GM18858 (cell line): ENCODE results near the gene MRPL20.
"Not testable (repeated sequence)": the region's sequence is repeated elsewhere in the genome, so short reads cannot be mapped to it uniquely, and the experiment has no call there.

Source experiments
- ATAC-seq: cut with Tn5 transposase; IDR thresholded peaks from one replicate; pipeline ENCODE4 v1.9.1; 2021; ENCODE audit not compliant: unreplicated experiment

MRPL20 gene

DNA sequence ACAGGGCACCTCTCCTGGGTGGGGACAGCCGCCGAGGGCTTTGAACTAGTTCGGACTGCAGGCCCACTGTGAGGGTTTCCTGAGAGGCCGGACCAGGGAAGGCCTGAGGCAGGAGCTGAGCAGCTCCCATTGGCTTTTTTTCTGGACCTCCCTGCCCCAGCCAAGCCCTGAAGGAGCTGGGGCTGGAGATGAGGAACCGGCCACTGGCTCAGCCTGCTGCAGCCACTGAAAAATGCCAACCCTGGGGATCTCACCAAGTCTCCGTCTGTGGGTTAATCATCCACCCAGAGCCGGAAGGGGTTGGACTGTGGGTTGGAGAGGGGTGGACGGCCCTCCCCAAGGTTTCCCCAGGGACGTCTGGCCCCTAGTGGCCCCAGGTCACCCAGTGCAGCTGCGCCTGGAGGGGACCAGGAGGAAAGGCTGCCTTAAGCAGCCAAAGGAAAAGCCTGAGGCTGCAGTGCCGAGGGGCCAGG lies 30.8 kb upstream of the MRPL20 start:
- no peak for ATAC-seq

DNA sequence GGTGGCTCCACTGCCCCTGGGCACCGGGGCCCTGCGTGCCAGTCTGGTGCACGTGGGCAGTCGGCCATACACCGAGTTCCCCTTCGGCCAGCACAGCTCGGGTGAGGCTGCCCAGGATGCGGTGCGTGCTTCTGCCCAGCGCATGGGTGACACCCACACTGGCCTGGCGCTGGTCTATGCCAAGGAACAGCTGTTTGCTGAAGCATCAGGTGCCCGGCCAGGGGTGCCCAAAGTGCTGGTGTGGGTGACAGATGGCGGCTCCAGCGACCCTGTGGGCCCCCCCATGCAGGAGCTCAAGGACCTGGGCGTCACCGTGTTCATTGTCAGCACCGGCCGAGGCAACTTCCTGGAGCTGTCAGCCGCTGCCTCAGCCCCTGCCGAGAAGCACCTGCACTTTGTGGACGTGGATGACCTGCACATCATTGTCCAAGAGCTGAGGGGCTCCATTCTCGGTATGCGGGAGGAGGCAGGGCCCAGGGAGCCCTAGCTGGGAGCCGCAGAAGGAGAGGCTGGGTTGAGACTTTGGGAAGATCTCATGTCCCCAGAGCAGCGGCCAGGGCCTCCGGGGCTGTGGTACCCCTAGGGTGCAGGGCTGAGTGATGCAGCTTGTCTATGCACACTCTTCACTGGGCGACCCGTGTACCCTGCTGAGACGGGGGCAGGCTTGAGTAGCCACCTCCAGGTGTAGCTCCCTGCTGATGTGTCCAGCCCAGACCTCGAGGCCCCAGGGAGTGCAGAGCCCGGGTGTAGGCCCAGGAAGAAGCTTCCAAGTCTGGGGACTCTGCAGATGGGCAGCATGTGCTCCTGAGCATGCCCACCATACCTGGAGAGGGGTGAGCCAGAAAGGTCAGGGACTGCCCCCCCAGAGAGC lies 30.2 kb upstream of the MRPL20 start:
- no peak for ATAC-seq

DNA sequence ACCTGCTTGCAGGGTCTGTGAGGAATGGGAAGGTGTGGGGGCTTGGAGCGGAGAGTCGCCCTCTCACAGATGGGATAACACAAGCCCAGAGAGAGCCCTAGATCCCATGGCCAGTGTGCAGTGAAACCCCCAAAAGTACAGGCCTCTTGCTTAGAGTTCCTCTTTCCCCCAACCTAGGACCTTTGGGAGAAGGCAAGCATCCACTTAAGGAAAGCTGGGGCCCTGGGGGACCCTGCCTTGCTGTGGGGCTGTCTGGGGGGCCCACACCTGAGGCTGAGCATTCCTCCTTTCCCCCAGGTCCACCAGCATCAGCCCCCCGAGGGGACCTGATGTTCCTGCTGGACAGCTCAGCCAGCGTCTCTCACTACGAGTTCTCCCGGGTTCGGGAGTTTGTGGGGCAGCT lies 29.5 kb upstream of the MRPL20 start:
- ATAC-seq, result no peak

DNA sequence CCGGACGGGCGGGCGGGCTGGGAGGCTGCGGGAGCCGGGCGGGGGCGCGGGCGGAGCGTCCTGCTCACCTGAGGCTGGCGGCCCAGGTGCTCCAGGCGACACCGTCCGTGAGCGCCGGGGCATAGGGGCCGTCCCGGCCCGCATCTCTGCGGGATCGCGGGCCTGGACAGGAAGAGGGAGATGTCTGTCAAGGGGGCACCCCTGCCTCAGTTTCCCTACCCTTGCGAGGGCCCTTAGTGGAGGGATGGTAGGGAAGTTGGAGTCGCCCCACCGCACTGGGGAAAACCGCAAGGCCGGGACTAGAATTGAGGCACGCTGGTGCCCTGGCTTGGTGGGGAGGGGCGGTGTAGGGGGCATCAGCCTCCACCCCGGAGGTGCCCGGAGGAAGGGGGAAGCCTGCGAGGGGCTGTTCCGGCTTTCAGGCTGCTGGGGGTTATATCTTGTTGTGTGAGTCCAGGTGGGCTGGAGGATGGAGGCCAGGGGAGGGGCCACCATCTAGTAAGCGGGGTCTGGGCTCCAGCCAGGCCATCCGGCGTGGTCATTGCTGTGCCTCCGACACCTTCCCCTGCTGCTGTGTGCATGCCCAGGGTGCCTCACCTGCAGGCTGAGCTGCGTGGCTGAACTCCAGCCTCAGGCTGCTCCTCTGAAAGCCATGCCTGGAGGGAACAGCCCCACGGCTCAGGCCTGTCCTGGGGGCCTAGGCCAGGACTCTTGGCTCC lies 29.0 kb upstream of the MRPL20 start:
- no peak for ATAC-seq

DNA sequence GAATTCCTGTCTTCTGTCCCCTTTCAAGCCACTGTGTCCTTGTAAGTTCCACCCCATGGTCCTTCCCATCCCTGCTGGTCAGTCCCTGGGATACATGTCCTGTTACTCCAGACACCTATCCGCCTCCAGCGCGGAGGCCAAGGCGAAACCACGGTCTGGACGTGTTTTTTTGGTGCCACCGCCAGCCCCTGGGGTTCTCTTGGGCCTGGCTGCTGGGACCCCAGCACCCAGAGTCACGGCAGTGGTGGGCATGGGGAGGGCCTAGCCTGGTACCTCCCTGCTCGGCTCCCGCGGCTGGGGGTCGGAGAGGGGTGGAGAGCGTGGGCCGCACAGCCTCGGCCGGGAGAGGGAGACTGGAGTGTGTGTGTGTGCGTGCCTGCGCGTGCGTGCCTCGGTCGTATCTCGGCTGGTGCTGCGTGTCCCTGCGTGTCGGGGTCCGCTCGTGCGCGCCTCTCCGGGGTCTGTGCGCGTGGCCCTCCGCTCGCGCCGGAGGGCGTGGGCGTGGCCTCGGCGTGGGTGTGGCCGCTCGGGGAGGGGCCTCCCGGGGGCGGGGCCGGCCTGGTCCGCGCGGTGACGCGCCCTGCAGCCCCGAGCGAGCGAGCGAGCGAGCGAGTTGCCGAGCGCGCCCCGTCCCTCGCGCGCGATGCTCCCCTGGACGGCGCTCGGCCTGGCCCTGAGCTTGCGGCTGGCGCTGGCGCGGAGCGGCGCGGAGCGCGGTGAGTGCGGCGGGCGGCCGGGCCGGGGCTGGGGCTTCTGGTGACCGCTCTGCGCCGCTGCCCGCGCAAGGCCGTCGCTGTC lies 28.2 kb upstream of the MRPL20 start, which contains the start of gene VWA1:
TSS of gene VWA1 (plus strand) at position 585 of the 798 bp plus-strand sequence. CDS start at position 644, 59 bp downstream.
- no peak for ATAC-seq

DNA sequence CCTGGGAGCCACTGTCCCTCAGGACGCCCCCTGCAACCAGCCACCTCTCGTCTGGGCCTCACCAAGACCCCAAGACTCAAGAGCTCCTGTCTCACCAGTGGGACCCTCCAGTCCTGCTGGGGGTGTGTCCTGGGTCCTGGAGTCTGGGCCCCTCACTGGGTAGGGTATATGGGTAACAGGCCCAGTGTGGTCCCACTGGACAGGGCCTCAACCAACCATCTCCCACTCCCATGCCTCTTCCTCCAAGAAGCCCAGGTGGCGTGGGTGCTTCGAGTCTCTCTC lies 27.7 kb upstream of the MRPL20 start:
- ATAC-seq, result no peak

DNA sequence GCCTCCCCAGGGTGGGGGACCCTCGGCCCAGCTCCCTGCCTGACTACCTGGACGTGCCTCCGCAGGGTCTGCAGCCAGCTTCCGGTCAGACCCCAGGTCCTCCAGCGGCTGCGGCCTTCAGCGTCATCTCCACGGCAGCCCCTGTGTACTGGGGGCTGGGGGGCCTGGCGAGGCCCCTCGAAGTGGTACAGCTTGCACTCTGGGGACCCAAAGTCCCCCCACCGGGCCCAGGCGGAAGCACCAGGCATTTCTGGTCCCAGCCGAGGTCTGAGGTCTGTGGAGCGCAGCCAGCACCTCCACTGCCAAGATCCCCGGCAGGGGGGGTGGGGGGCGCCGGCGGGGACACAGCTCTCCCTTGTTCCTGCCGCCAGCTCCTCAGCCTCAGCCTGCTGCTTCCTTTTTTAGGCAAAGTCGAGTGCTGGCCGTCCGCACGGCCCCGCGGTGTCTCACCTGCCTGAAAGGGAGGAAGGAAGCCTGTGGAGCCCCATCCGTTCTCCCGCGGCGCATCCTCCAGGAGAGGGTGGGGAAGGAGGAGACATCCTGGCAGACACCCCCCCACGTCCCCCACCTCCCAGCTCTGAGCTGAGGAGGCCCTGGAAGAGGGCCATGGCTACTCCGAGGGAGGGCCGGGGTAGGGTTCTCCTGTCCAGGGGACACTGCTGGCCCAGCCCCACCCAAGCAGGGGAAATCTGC lies 27.2 kb upstream of the MRPL20 start:
- no peak for ATAC-seq

DNA sequence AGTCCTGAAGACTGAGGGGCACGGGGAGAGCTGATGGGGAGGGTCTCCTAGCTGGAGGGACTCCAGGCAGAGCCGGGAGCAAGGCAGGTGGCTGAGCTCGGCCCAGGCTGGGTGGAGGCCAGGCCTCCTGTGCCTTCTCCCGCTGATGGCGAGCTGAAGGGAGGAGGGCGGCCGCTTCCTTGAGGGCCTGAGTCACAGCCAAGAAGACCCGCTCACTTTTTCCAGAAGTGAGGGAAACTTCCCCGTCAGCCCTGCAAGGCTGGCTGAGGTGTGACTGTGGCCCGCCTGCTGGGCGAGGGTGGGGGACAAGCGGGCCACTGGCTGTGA lies 26.7 kb upstream of the MRPL20 start:
- no peak for ATAC-seq

DNA sequence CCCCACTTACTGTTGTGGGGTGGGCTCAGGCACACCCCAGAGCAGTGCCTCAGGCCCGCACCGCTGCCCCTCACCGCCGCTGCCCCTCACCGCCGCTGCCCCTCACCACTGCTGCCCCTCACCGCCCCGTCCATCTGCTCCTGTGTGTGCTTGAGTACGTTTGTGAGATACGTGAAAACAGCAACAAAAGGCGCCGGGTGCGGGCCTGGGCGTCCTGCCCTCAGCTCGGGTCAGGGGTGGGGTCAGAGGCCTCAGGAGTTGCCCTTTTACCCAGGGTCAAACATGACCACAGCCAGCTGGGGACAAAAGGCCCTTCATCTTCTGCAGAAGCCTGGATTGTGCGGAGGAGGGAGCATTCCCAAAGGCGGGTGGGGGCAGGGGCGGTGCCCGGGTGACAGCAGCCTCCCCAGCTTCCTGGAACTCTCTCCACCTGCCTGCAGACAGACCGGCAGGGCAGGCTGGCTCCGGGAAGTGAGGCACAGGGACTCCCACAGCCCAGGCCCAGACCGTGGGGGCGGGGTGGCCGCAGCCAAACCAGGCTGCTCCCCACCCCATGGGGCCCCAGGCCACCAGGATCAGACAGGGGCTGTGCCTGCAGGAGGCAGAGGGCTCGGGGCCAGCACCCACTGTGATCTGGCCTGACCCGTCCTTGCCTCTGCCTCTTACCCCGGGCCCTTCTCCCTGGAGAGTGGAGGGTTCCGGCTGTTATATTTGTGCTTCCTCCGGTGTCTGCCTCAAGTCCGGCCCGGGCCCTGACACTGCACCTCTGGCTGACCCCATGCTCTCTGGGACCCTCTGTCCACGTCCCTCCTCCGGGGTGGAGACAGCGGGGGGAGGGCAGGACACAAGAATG lies 26.1 kb upstream of the MRPL20 start:
- ATAC-seq, result no peak

DNA sequence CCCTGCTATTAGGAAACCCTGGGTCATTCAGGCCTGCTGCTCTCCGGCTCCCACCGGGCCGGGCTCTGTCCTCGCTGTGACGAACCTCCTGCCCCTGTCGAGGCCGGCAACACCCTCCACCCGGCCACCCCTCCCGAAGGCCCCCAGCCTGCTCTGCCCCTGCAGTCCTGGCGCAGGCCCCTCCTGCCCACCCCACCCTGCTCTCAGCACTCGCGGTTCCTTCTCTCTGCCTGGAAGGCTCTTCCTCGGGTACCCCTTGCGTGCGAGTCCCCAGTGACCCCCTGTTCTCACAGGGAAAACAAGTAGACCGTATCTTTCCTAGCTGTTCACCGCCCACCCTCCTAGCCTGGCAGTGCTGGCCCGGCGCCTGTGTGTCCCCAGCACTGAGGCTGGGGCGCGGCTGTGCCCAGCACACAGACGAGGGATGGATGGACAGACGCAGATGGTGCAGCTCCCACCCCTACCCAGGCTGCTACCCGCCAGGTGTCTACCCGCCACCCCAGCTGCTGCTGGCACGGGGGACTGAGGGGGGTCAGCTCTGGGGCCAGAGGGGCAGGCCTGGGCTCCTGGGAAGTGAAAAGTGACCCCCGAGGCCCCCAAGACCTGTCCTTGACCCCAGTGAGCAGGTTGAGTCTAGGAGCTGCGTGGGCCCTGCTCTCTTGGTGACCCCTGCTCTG lies 25.3 kb upstream of the MRPL20 start:
- no peak for ATAC-seq

DNA sequence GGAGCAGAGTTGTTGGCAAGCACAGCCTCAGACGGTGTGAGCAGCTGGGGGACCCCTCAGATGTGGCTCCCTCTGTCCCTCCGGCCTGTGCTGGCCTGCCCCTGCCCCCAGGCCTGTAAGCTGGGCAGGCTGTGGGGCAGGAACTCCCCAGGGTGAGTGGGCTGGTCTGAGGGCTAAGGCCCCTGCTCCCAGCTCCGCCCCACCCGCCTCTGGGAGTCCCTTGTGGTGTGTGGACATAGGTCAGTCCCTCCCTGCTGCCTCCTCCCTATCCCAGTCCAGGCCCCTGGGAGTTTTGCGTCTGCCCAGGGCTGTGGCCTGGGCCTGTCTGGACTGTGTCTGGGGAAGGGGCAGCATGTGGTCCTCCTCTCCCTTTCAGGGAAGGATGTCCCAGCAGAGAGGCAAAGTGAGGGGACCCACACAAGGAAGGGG lies 24.8 kb upstream of the MRPL20 start:
- no peak for ATAC-seq

DNA sequence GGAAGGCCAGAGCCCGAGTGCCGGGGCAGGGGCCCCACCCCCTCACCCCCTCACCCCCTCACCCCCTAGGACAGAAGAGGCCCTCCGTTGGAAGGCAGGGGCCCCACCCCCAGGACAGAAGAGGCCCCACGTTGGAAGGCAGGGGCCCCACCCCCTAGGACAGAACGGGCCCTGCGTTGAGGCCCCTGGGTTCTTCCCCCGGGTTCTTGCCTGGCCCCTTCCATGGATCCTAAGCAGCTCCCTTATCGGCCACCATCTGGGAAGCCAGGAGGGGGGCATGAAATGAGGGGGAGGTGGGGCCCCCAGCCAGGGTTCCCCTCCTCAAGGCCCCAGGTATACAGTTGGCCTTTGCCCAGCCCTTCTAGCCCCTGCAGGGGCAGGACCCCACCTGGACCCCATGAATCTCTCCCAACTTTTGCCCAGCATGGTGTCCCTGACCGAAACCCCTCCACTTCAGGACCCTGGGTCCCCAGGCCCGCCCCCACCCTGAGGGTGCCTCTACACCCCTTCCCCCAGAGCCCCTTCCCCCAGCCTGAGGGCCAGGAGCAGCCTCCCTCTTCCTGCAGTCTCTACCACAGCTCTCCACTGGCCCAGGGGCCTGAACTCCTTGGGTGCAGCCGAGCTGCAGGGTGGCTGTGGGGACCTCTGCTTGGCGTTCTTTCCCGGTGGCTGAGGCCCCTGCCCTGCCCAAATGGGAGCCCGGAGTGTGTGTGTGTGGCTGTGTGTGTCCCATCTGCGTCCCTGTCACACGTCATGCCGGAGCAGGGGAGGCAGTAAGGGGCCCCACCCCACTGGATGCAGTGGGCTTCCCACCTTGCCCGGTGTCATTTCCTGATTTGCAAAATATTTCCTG lies 24.1 kb upstream of the MRPL20 start:
- ATAC-seq, result no peak

DNA sequence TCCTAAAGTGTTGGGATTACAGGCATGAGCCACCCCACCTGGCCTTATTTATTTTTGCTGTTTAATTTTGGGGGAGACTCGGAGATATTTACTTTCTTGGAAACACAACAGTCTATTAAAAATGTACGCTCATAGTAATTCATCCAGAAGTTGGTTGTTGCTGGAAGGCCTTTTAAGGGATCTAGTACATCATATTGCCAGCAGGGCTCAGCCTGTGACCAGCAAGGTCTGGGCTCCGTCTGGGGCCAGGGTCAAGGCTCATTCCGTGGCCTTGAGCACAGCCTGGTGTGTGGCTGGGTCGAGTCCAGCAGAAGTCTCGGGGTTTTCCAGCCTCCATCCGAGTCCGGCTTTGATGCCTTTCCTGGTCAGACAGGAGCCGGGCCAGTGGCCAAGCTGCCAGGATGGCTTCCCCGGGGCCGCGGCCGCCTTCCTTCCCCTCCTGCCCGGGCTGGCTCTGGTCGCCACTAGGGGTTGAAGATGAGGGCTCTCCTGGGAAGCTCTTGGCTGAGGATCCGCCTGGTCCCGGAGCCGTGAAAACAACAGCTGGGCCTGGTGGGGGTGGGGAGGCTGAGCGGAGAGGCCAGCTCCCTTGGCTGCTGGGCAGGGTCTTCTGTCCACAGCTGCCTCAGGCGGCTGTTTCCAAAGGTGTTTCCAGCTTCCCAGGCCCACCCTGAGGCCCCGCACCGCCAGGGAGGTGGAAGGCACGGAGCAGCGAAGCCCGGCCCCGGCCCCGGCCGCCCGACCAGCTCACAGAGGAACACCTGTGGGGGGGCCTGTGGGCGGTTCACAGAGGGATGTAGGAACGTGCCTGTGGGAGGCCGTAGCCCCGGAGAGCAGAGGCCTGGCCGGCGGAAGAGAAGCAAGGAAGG lies 23.3 kb upstream of the MRPL20 start:
- ATAC-seq, result no peak

DNA sequence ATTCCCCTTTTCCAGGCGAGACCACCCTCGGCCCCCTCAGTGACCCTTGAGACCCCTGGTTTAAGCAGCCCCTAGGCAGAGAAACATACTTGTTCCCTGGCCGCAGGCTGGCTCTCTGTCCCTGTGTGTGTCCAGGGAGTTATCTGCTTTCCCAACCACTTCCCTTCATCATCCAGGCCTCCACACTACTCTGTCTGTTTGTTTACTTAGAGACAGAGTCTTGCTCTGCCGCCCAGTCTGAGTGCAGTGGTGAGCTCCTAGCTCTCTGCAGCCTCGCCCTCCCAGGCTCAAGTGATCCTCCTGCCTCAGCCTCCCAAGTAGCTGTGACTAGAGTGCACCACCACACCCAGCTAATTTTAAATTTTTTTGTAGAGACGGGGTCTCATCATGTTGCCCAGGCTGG lies 22.6 kb upstream of the MRPL20 start:
- no peak for ATAC-seq

DNA sequence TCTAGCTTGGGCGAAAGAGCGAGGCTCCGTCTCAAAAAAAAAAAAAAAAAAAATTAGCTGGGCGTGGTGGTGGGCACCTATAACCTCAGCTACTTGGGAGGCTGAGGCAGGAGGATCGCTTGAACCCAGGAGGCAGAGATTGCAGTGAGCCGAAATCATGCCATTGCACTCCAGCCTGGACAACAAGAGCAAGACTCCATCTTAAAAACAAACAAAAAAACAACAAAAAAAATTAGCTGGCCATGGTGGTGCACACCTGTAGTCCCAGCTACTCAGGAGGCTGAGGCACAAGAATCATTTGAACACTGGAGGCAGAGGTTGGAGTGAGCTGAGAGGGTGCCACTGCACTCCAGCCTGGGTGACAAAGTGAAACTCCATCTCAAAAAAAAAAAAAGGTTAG lies 21.9 kb upstream of the MRPL20 start:
- ATAC-seq, result not testable (repeated sequence)

DNA sequence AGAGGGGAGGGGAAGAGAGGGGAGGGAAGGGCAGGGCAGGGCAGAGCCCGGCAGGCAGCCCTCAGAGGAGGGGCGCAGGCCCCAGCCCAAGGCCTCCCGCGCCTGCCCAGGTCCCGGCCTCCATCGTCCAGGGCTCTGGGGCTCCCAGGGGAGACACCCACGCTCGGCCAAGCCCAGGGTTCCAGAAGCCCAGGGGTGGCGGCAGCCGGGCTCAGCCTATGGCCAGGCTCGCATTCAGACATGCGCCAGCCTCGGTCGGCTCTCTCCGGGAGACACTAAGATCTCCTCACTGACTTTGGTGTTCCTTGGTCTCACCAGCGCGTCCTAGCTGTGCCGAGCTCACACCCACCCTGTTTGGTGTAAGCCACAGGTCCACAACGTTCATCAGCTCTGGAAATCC lies 21.1 kb upstream of the MRPL20 start:
- no peak for ATAC-seq

DNA sequence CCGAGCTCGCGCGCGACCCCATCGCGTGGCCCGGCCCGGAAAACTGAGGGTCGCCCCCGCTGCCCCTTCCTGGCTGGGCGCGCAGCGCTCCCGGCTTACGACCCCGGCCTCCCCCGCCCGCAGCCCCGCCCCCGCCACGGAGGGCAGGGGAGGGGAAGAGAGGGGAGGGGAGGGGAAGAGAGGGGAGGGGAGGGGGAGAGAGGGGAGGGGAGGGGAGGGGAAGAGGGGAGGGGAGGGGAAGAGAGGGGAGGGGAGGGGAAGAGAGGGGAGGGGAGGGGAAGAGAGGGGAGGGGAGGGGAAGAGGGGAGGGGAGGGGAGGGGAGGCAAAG lies 20.7 kb upstream of the MRPL20 start:
- ATAC-seq, result no peak
